Measurements from ENCODE around the gene CACNB2.

The CACNB2 gene

GRCh38 chr10:18423058-18423637 is 282.9 kb downstream of the CACNB2 start:
- TF ChIP-seq, protein P1, sequence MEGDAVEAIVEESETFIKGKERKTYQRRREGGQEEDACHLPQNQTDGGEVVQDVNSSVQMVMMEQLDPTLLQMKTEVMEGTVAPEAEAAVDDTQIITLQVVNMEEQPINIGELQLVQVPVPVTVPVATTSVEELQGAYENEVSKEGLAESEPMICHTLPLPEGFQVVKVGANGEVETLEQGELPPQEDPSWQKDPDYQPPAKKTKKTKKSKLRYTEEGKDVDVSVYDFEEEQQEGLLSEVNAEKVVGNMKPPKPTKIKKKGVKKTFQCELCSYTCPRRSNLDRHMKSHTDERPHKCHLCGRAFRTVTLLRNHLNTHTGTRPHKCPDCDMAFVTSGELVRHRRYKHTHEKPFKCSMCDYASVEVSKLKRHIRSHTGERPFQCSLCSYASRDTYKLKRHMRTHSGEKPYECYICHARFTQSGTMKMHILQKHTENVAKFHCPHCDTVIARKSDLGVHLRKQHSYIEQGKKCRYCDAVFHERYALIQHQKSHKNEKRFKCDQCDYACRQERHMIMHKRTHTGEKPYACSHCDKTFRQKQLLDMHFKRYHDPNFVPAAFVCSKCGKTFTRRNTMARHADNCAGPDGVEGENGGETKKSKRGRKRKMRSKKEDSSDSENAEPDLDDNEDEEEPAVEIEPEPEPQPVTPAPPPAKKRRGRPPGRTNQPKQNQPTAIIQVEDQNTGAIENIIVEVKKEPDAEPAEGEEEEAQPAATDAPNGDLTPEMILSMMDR (IDR thresholded peaks at IDR 0.05; ENCODE audit: unreplicated experiment in 3 of 3) = no peak
- Mint-ChIP-seq H3K4me3 (no peak overlapping the region), H3K36me3 (ENCODE audit: low read depth) (no peaks in the 10 kb centered on the region), H3K4me1 (no peaks in the 10 kb centered on the region), H3K9me3 (no peaks in the 10 kb centered on the region), H3K27ac (no peak overlapping the region), H3K27me3 (ENCODE audit: low read depth) (no peaks in the 10 kb centered on the region)

DNA sequence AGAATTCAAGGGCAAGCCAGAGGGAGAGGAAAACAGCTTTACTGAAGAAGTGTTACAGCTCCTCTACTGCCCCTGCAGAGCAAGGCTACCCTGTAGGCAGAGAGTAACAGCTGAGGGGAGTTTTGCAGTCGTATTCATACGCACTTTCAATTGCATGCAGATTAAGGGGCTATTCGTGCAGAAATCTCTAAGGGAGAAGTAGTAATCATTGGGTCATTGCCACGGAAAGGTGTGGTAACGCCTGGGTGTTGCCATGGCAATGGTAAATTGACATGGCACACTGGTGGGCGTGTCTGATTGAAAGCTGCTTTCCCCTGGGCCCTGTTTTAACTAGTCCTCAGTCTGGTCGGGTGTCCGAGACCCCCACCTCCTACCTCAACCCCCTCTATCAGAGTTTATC is 284.0 kb downstream of the CACNB2 start:
- no peaks in the 10 kb centered on the region for H3K9me3 Mint-ChIP-seq
- TF ChIP-seq, protein P1 (IDR thresholded peaks at IDR 0.05; ENCODE audit: unreplicated experiment in 3 of 3) = no peak
- H3K27me3 Mint-ChIP-seq (ENCODE audit: low read depth) = no peaks in the 10 kb centered on the region
- no peak overlapping the region for H3K27ac Mint-ChIP-seq
- H3K4me1 Mint-ChIP-seq = no peaks in the 10 kb centered on the region
- no peak overlapping the region for H3K4me3 Mint-ChIP-seq
- H3K36me3 Mint-ChIP-seq (ENCODE audit: low read depth) = no peaks in the 10 kb centered on the region

DNA sequence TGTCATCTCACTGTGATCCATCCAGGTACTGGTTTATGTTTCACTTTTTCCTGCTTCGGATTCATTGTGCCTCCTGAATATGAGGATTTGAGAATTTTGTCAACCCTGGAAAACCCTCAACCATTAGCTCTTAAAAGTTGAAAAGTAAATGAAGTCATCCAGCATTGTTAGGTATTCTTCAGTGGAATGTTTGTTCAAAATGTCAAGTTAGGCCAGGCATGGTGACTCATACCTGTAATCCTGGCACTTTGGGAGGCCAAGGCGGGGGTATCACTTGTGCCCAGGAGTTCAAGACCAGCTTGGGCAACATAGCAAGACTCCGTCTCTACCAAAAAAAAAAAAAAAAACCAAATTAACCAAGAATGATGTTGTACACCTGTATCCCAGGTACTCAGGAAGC is 289.1 kb downstream of the CACNB2 start:
- TF ChIP-seq, protein P1 (IDR thresholded peaks at IDR 0.05; ENCODE audit: unreplicated experiment in 3 of 3) = no peak
- no peaks in the 10 kb centered on the region for H3K9me3 Mint-ChIP-seq
- no peaks in the 10 kb centered on the region for H3K27me3 Mint-ChIP-seq (ENCODE audit: low read depth)
- H3K4me1 Mint-ChIP-seq = no peaks in the 10 kb centered on the region
- H3K27ac Mint-ChIP-seq = no peak overlapping the region
- no peak overlapping the region for H3K4me3 Mint-ChIP-seq
- H3K36me3 Mint-ChIP-seq (ENCODE audit: low read depth) = no peaks in the 10 kb centered on the region

- no peaks in the 10 kb centered on the region for H3K27me3 Mint-ChIP-seq (ENCODE audit: low read depth)
- TF ChIP-seq, protein P1 (IDR thresholded peaks at IDR 0.05; ENCODE audit: unreplicated experiment in 3 of 3) = no peak
- H3K27ac Mint-ChIP-seq = no peak overlapping the region
- no peaks in the 10 kb centered on the region for H3K4me1 Mint-ChIP-seq
- no peaks in the 10 kb centered on the region for H3K9me3 Mint-ChIP-seq
- H3K36me3 Mint-ChIP-seq (ENCODE audit: low read depth) = no peaks in the 10 kb centered on the region
- H3K4me3 Mint-ChIP-seq = no peak overlapping the region
These were observed 296.7 kb downstream of the CACNB2 start for GRCh38 chr10:18436902-18437301.

DNA sequence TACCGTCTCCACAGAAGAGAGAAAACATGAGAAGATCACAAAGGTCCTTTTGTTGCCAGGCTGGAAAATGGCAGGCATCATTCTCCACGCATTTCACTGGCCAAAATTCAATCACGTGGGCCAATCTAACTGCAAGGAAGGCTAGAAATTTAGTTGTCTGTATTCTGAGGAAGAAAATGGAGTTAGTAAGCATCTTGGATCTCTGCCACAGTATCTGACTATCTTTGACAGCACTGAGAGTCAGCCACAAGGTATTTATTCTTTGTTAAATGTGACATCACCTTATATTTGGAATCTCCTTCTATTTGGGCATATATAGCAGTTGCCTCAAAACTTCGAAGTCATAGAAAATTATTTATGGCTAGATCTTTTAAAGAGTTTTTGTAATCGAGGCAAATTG is 297.3 kb downstream of the CACNB2 start:
- no peak overlapping the region for H3K4me3 Mint-ChIP-seq
- no peaks in the 10 kb centered on the region for H3K9me3 Mint-ChIP-seq
- H3K36me3 Mint-ChIP-seq (ENCODE audit: low read depth) = no peaks in the 10 kb centered on the region
- H3K4me1 Mint-ChIP-seq = no peaks in the 10 kb centered on the region
- TF ChIP-seq, protein P1 (IDR thresholded peaks at IDR 0.05; ENCODE audit: unreplicated experiment in 3 of 3) = no peak
- H3K27ac Mint-ChIP-seq = no peak overlapping the region
- H3K27me3 Mint-ChIP-seq (ENCODE audit: low read depth) = no peaks in the 10 kb centered on the region

- Mint-ChIP-seq H3K4me3 (no peak overlapping the region), H3K4me1 (no peaks in the 10 kb centered on the region), H3K27me3 (ENCODE audit: low read depth) (no peaks in the 10 kb centered on the region), H3K9me3 (no peaks in the 10 kb centered on the region), H3K27ac (no peak overlapping the region), H3K36me3 (ENCODE audit: low read depth) (no peaks in the 10 kb centered on the region)
- TF ChIP-seq, protein P1 (IDR thresholded peaks at IDR 0.05; ENCODE audit: unreplicated experiment in 3 of 3) = no peak
These were observed 298.3 kb downstream of the CACNB2 start for GRCh38 chr10:18438361-18439126.
